GM19463 (cell line): ENCODE data around the gene ATG5.
"Not testable (repeated sequence)": the region's sequence is repeated elsewhere in the genome, so short reads cannot be mapped to it uniquely, and the experiment has no call there.

Source experiments
- ATAC-seq: cut with Tn5 transposase; IDR thresholded peaks from one replicate; pipeline ENCODE4 v1.9.1; 2021; ENCODE audit warnings: mild to moderate bottlenecking, moderate library complexity; ENCODE audit not compliant: unreplicated experiment

Gene ATG5

DNA sequence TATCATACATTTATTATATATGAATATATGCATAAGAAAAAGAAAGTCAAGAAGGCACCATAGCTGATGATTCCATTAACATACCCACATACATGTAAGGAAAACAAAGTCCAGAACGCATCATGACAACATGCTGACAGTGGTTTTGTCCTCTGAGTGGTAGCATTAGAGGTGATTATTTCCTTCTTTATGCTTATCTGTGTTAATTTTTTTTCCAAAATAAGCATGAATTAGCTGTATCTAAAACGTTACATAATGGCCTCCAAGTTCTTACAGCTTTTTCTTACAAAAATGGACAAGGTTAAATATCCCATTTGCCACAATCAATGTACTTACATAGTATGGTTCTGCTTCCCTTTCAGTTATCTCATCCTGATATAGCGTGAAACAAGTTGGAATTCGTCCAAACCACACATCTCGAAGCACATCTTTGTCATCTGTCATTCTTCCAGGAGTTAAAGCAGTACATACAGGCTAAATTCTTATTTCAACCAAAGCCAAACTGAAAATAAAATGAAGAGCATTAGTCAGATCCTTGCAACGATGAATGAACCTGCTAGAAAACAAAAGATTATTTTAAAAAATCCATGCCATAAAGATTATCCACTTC is 9.7 kb downstream of the ATG5 start:
- no peak for ATAC-seq

DNA sequence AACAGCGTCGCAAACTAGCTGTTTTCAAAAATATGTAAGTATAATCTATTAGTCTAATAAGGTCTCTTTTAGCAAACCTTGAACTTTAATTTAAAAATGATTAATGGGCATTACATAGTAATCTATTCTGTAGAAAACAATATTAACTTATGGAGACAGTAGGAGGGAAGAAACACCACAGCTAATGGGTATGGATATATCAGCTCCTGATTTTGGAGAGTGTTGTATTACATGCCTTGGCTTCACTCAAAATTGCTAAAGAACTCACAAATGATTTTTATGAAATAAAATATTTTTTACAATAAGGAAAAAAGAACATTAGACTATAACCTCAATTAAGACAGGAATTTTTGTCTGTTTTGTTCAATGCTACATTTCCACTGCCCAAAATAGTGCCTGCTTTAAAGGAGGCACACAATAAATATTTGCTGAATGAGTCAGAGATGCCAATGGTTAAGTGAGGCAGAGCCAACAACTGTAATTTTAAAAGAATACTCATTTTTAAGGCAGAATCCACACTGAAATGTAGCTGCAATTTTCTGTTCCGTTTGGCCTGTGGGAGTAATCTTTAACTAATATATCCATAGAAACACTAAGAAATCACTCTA is 15.7 kb downstream of the ATG5 start:
- ATAC-seq, result no peak

DNA sequence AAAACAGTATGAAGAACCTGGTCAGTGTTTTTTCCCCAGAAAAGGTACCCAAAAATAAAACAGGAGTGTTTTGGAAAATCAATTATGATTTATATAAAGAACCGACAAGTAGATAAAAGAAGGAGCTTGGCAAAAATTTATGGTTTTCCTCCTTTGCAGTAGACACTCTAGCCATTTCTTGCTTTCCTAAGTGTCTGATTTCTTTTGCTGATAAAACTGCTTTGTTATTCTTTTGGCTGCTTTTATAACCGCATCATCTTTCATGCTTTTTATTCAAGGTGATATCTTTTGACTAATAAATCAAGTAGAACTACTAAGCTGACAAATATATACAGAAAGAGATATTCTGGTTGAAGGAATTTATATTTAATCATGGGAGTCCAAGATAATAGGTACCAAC is 16.6 kb downstream of the ATG5 start:
- no peak for ATAC-seq

DNA sequence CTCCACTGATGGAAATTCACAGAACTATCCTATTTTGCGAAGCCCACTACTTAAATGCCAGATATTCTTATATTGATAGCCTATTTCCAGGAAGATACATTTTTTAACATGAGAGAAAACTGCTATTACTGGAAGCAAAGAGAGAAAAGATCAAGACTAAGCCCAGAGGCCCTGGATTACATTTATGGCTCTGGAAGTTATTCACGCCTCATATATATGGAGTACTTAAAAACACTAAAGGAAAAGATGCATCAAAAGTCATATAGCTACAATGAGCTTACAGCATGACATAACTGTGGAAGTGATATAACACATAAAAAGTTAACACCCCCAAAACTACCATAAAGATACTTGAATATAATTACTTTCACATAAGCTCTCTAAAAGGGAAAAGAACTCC is 19.8 kb downstream of the ATG5 start:
- ATAC-seq, result no peak

DNA sequence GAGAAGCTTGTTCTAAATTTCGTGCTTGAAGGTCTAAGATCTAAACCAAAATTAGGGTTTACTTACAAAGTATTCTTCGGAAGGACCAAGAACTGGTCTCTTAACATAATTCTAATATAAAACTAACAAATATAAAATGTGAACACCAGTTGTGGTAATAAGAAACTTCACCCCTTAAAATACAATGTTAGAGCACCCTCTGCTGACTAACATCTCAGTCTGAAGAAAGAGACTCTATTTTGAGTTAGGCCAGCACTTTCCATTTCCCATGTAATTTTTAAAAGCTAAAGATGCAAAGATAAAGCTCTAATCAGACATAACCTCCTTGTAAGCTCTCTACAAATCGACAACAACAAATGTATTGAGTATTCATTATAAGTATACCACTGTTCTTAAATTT is 24.6 kb downstream of the ATG5 start:
- no peak for ATAC-seq

DNA sequence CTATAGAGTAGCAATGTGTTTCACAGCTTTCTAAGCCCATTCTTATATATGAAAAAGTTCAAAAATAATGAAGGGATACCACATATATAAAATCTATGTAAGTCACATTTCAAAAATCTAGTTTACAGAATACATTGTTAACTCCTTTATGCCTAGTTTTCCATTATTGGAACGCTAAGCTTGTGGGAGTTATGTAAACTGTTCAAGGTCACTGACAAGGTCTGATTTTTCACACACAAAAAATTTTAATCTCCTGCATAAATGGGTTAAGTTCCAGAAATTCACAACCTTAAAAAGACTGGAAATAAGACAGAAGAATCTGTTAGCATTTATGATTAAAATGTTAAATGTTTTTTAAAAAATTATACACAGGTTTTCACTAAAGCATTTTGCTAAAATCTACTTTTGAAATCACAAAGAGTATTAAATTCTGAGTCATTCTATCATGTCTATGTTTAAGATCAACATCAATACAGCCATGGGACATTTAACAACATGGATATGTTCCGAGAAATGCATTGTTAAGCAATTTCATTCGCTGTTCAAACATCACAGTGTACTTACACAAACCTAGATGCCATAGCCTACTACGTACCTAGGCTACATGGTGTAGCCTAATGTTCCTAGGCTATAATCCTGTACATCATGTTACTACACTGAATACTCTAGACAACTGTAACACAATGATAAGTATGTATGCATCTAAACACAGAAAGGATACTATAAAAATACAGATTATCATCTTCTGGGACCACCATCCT is 25.4 kb downstream of the ATG5 start:
- no peak for ATAC-seq

DNA sequence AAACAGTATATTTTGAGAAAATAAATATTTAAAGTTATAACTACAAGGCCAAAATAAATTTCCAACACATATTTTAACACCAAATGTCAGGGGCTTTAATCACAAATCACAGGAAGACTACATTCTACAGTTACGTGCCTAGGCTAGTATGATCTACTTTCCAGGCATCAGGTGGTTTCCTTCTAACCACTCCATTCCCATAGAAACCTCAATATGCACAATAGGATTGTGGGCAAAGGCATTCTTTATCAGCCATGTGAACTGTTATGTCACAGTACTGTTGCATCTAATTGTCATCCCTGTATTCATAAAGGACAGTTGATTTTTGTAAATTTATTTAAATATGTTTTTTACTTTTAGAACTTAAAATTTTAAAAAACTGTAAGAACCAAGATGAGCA is 32.4 kb downstream of the ATG5 start:
- ATAC-seq, result no peak

DNA sequence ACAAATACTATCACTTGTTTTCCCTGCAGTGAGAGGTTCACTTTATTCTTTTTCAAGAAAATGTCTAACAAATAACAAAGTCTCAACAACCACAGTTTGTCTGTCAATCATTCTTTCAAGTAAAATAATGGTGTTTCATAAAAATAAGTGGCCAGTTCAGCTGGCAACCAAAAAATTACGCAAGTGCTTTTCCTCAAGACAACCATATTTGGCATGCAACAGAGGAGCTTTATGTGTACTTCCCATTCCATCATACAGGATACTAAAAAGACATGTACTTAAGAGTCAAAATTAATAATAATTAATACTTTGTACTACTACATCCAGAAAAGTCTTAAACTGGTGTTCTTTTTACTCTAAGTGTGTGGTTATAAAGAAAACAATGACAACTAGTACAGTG is 34.6 kb downstream of the ATG5 start:
- ATAC-seq, result no peak

DNA sequence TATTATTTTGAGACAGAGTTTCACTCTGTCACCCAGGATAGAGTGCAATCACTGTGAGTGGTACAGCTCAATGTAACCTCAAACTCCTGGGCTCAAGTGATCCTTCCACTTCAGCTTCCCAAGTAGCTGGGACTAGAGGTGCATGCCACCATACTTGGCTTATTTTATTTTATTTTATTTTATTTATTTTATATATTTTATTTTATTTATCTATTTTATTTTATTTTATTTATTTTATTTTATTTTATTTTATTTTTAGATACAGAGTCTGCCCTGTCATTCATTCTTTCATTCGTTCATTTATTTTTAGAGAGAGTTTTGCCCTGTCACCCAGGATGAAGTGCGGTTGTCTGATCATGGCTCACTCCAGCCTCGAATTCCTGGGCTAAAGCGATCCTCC is 35.5 kb downstream of the ATG5 start:
- no peak for ATAC-seq

DNA sequence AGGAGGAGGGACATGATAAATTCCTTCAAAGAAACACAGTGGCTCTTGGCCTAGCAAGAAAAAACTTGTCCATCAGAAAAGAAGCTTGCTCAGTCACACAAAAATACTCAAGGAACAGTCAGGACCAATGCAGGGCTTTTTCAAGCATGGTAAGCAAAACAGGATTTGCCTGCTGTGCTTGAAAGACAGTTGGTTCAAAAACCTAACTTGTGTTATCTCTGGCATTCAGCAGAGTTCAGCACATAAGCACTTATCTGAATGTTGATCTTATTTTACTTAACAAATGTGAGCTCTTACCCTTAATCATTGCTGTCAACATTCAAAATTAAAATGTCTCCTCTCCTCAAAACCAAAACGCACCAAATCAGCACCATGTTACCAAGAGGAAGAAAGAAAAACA is 38.3 kb downstream of the ATG5 start:
- ATAC-seq, result no peak

DNA sequence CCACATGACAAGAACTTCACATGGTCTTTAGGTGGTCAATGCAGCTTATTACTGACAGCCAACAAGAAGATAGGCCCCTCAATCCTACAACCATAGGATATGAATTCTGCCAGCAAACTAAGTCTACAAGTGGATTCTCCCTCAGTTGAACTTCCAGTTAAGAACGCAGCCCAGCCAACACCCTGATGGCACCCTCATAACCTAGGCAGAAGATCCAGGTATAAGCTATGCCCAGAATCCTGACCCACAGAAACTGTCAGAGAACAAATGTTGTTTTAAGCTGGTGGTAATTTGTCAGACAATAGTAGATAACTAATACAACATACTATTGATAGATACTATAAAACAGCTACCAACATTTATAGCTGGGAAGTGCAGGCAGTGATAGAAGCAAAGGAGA is 38.8 kb downstream of the ATG5 start:
- no peak for ATAC-seq

DNA sequence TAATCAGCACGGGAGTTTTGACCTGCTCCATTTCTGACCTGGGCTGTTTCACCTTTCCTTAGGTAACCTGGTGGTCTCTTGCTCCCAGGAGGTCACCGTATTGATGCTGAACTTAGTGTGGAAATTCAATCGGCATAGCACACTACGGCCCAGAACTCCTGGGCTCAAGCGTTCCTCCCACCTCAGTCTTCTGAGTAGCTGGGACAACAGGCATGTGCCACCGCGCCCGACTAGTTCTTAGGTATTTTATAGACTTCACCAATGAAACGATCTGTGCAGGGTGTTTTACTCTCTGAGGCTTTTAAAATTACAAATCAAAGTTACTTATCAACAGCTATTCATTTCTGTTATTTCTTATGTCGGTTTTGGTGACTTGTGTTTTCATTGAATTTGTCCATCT is 42.1 kb downstream of the ATG5 start:
- no peak for ATAC-seq

DNA sequence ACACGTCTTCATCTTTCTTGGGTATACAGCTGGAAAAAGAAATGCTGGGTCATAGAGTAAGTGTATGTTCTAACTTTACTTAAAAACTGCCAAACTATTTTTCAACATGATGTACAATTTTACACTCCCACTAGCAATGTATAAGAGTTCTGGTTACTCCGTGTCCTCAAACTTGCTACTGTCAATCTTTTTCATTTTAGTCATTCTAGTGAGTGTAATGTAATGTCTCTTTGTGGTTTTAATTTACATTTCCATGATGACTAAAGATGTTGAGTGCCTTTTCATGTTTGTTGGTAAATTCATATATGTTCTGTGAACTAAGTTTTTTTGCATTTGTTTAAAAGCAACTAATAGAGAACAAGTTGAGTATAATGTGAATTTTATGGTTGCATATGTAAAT is 43.9 kb downstream of the ATG5 start:
- no peak for ATAC-seq

DNA sequence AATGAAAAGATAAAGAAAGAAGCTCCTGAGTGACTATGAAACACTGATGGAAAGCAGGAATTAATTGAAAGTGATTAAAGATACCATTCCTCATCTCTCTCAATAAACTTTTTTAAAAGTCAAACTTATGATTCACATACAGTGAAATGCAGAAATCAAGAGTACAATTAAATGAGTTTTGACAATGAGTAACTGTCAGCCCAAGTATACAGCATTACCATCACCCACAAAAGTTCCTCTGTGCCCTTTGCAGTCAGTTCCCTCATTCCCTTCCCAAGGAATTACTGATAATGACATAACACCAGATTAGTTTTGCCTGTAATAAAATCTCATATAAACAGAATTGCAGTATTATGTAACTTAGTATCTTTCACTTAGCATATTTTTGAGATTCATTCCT is 44.5 kb downstream of the ATG5 start:
- no peak for ATAC-seq

DNA sequence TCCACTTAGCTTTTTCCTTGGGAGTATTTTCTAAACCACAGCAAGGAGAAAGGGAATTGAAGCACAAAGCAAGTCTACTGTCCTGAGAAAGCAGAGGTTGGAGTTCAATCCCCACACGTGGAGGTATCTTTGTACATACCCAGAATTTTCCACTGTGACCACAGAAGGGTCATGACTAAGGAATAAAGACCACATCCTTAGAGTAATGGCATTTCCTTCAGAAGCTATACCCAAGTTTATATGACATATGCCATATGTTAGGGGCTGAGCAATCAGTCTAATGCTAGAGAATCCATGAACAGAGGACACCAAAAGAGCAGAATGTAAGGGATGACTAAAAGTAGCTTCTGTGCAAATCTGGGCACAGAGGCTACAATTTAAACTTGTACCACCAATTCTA is 46.4 kb downstream of the ATG5 start:
- ATAC-seq, result no peak

DNA sequence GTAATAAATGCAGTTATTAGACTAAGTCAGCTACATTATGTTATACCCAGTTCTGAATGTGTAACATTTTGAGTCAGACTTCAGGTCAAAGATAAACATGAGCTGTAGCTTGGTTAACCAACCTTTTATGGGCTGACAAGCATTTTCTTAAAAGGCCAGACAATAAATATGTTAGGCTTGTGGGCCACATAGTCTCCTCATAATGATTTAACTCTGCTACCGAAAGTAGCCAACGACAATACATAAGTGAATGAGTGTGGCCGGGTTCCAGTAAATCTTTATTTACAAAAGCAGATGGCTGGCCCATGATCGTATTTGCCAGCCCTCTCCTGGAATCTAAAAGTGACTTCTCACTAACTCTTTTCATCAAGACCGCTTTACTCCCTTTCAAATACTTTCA is 49.9 kb downstream of the ATG5 start:
- ATAC-seq, result no peak

DNA sequence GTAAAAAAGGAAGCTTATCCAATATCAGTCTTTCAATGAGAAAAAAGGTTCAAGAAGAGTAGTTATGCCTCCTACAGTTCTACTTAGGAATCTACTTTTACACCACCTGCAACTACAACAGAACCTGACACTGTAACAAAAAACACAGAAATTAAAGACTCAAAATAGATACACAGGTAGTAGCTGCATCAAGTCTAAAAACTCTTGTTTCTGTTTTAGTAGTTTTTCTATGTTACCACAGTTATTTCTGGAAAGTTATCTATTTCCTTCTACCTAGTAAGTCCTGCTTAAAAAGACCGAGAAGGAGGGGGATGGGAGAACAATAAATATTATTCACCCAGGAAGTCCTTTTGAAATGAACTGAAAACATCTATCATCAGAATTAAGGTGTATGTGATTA is 52.5 kb downstream of the ATG5 start:
- ATAC-seq, result no peak

DNA sequence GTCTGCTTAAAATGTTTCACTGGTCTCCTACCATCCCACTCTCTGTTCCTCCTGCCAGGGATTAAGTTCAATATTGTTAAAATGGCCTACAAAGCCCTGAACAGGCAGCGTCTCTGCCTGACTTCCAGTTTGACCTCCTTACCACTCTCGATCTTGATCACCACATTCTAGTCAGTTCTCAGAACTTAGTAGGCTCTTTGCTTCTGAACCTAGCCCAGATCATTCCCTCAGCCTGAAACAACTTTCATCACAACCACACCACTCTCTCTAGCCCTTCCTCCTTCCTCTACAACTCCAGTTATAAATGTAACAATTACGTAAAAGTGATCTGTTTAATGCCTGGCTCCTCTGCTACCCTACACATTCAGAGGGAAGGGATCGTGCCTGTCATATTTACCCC is 53.3 kb downstream of the ATG5 start:
- ATAC-seq, result no peak

DNA sequence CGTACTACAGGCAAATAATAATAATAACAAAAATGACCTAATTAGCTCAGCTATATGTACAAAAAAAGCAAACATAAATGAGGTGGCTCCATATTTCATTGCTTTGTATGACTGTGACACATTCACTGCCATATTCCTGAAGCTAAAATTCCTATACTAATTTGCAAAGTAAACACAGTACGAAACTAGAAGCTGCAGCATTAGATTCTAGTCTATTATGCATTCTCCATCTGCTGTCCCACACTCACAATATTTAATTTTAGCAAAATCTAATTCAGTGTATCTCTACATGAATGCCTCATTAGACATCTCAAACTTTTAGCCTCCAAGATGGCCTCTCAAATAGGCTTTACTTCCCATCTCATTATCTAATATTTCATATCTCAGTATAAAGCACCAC is 55.1 kb downstream of the ATG5 start:
- ATAC-seq, result no peak

DNA sequence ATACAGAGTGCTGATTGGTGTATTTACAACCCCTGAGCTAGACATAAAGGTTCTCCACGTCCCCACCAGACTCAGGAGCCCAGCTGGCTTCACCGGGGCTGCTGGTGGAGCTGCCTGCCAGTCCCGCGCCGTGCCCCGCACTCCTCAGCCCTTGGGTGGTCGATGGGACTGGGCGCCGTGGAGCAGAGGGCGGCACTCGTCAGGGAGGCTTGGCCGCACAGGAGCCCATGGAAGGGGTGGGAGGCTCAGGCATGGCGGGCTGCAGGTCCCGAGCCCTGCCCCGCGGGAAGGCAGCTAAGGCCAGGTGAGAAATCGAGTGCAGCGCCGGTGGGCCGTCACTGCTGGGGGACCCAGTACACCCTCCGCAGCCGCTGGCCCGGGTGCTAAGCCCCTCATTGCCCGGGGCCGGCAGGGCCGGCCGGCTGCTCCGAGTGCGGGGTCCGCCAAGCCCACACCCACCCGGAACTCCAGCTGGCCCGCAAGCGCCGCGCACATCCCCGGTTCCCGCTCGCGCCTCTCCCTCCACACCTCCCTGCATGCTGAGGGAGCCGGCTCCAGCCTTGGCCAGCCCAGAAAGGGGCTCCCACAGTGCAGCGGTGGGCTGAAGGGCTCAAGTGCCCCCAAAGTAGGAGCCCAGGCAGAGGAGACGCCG is 56.2 kb downstream of the ATG5 start:
- ATAC-seq, result not testable (repeated sequence)

DNA sequence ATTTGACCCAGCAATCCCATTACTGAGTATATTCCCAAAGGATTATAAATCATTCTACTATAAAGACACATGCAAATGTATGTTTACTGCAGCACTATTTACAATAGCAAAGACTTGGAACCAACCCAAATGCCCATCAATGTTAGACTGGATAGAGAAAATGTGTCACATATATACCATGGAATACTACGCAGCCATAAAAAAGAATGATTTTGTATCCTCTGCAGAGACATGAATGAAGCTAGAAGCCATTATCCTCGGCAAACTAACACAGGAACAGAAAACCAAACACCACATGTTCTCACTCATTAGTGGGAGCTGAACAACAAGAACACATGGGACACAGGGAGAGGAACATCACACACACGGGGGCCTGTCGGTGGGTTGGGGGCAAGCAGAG is 57.1 kb downstream of the ATG5 start:
- not testable (repeated sequence) for ATAC-seq

DNA sequence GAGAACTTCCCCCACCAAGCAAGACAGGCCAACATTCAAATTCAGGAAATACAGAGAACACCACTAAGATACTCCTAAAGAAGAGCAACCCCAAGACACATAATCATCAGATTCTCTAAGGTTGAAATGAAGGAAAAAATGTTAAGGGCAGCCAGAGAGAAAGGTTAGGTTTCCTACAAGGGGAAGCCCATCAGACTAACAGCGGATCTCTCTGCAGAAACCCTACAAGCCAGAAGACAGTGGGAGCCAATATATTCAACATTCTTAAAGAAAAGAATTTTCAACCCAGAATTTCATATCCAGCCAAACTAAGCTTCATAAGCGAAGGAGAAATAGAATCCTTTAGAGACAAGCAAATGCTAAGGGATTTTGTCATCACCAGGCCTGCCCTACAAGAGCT is 61.1 kb downstream of the ATG5 start:
- not testable (repeated sequence) for ATAC-seq
